K562 (cell line): ENCODE measurements around the gene SPECC1L.

Experiments
- BACH1 ChIP-seq: fragments of 200-800 bp; sonication (Bioruptor generic); IDR thresholded peaks from 2 replicates; pipeline ENCODE4 v1.6.1; 2016; ENCODE audit warnings: missing genetic modification characterization, missing compliant biosample characterization
- BHLHE40 ChIP-seq: IDR thresholded peaks from 2 replicates; pipeline ENCODE4 v1.6.1; 2011; ENCODE audit warnings: low read length, improper control_type of control experiment
- CTCF ChIP-seq, 3 experiments: IDR thresholded peaks in 2 of 3; conservative IDR thresholded peaks in 1 of 3; 2 replicates each; pipeline ENCODE4 v1.5.1; 2011 to 2012; ENCODE audit warnings: low read length in 3 of 3, mild to moderate bottlenecking in 3 of 3, control low read depth in 2 of 3, improper control_type of control experiment in 1 of 3, inconsistent platforms in 1 of 3, low read depth in 1 of 3, mixed read lengths in 1 of 3, moderate library complexity in 1 of 3; ENCODE audit not compliant: insufficient read depth in 2 of 3
- ELF1 ChIP-seq: fragments of 200-800 bp; sonication (Bioruptor generic); IDR thresholded peaks from 2 replicates; pipeline ENCODE4 v1.6.1; 2016; ENCODE audit warnings: missing genetic modification characterization, missing compliant biosample characterization
- HNRNPL ChIP-seq: fragments of 200-400 bp; formaldehyde crosslinking; IDR thresholded peaks from 2 replicates; pipeline ENCODE4 v1.6.1; 2017; ENCODE audit warnings: low read depth, mild to moderate bottlenecking, low read length
- POLR2A ChIP-seq: fragments of 450-650 bp; conservative IDR thresholded peaks from 2 replicates; pipeline ENCODE4 v1.6.1; 2016
- RBM14 ChIP-seq: fragments of 200-400 bp; formaldehyde crosslinking; IDR thresholded peaks from 2 replicates; pipeline ENCODE4 v1.6.1; 2018; ENCODE audit warnings: low read depth, mild to moderate bottlenecking, low read length, moderate library complexity, borderline replicate concordance; ENCODE audit not compliant: insufficient read depth
- RCOR1 ChIP-seq, 2 experiments: IDR thresholded peaks; 2 replicates each; pipeline ENCODE4 v1.6.1; 2012; ENCODE audit warnings: low read depth in 2 of 2, low read length in 2 of 2, borderline replicate concordance in 1 of 2, improper control_type of control experiment in 1 of 2
- SMAD3 ChIP-seq: fragments of 450-650 bp; formaldehyde crosslinking; conservative IDR thresholded peaks from 2 replicates; pipeline ENCODE4 v1.4.0; 2020; ENCODE audit warnings: mild to moderate bottlenecking
- TAL1 ChIP-seq: fragments of 450-650 bp; IDR thresholded peaks from 2 replicates; pipeline ENCODE4 v1.6.1; 2016; ENCODE audit warnings: mild to moderate bottlenecking
- ZBTB2 ChIP-seq: fragments of 450-650 bp; IDR thresholded peaks from 2 replicates; pipeline ENCODE4 v1.6.1; 2016; ENCODE audit warnings: antibody characterized with exemption
- ZNF184 ChIP-seq: sonication (generic); formaldehyde crosslinking; IDR thresholded peaks from 2 replicates; pipeline ENCODE4 v1.5.0; 2020; ENCODE audit warnings: missing genetic modification reagents
- ZNF274 ChIP-seq: IDR thresholded peaks from 2 replicates; pipeline ENCODE4 v1.6.1; 2011; ENCODE audit warnings: low read depth, mild to moderate bottlenecking, low read length, moderate library complexity, borderline replicate concordance
- ZNF76 ChIP-seq: fragments of 250-450 bp; sonication (Bioruptor Pico); IDR thresholded peaks from 2 replicates; pipeline ENCODE4 v1.4.0; 2020; ENCODE audit warnings: mild to moderate bottlenecking, moderate library complexity, borderline replicate concordance

DNA sequence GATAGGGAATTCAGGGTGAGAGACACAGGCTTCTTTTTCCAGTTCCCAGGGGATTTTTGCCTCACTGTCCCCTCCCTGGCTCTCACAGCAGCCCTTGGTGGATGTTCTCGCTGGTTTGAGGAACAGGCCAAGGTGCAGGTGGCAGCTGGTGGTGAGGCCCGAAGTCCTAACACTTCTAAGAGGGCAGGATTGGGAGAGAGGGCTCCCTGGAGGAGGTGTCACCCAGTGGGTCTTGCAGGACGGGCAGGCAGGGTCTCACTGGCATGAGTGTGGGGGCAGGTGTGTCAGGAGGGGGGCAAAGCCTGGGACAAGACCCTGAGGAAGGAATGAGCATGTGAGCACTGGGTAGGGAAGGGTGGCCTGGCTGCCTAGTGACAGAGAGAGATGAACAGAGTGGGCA is 165.9 kb downstream of the SPECC1L start:
- TF ChIP-seq ELF1 (tag) (no peak), RBM14 (no peak), ZNF274 (no peak), SMAD3 (no peak), HNRNPL (no peak), ZNF76 (CRISPR knock-in tag) (no peak), TAL1 (no peak), RCOR1 (IDR thresholded peaks at IDR 0.05; ENCODE audit: borderline replicate concordance in 1 of 2, low read depth in 2 of 2, low read length in 2 of 2) (no peak), POLR2A (no peak), ZNF184 (CRISPR knock-in tag) (no peak), CTCF (IDR thresholded peaks at IDR 0.05 in 2 of 3, conservative IDR thresholded peaks at IDR 0.05 in 1 of 3; ENCODE audit: insufficient read depth in 2 of 3, low read depth in 1 of 3, low read length in 3 of 3) (no peak), BACH1 (tag) (no peak), BHLHE40 (no peak), ZBTB2 (no peak)
